HG02798 (cell line): ENCODE measurements around the gene SMYD3.
"Not testable (repeated sequence)": the region's sequence is repeated elsewhere in the genome, so short reads cannot be mapped to it uniquely, and the experiment has no call there.

Experiments used
- ATAC-seq: cut with Tn5 transposase; IDR thresholded peaks from one replicate; pipeline ENCODE4 v1.9.1; 2021; ENCODE audit warnings: mild to moderate bottlenecking; ENCODE audit not compliant: unreplicated experiment, poor library complexity

Gene SMYD3

DNA sequence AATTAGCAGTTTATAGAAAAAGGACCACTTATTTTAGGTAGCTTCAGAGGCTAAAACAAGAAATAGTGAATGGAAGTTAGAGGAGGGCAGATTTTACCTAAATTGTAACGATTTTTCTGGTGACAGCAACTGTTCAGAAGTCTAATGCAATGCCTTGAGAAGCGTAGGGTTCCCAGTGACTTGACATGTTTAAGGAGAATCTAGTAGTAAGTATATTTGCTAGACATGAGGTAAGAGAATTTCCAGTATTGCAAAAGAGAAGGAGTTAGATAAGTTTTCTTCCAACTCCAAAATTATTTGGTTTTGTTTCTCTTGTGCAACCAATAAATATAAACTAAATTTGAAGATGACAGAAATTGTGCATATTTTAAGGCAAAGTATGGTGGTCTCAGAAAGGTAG lies 140.0 kb downstream of the SMYD3 start:
- no peak for ATAC-seq

GRCh38 chr1:246365708-246366107 lies 141.4 kb downstream of the SMYD3 start:
- no peak for ATAC-seq

DNA sequence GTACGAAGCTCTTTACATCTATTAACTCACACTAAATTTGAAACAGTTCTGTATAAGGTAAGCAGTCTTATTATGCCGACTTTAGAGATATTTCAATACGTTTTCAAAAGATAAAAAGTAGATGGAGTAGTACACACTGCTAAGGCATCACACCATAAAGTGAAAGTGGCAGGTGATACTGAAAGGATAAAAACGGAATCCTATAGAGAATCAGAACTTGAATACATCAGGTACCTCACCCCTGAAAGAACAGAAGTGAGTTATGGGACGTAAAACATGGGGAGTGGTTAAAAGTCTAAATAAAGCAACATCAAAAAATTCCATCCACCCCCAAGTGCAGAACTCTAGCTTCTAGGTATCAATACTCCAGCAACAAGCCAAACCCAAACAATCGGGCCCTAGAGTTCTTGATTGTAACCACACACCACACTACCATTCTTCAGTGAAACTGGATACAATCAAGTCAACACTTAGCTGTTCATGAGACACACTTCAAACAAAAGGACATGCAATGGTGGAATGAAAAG lies 142.6 kb downstream of the SMYD3 start:
- peak; percentile 82 for ATAC-seq

GRCh38 chr1:246357014-246357598 lies 150.0 kb downstream of the SMYD3 start:
- ATAC-seq, result not testable (repeated sequence)

DNA sequence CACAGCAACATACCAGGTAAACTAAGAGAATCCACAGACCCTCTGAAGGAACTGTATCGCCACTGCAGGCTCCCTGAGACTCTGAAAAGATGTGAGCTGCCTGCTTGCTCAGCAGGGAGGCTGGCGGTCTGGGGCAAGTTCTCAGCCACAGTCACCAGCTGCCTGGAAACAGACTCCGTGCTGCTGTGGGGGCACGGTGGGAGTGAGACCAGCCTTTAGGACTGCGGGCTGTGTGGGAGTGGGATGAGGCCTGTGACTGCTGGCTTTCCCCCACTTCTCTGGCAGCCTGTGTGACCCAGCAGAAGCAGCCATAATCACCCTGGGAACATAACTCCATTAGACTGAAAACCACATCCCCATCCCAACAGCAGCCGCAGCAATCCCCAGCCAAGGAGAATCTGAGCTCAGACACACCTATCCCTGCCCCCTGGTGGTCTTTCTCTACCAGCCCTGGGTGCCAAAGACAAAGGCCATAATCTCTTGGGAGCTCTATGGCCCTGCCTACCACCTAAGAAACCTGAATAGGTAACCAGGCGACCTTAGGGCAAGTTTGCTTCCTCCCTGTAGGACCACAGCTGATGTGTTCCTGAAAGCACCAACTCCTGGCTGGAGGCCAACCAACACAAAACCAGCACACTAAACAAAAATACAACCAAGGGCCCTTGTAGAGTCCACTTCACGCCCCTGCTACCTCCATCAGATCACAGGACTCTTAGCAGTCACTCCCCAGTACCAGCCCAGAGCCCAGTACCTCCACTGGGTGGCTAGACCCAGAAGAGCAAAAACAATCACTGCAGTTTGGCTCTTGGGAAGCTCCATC lies 151.5 kb downstream of the SMYD3 start:
- no peak for ATAC-seq

GRCh38 chr1:246351721-246352120 lies 155.4 kb downstream of the SMYD3 start:
- ATAC-seq, result no peak

DNA sequence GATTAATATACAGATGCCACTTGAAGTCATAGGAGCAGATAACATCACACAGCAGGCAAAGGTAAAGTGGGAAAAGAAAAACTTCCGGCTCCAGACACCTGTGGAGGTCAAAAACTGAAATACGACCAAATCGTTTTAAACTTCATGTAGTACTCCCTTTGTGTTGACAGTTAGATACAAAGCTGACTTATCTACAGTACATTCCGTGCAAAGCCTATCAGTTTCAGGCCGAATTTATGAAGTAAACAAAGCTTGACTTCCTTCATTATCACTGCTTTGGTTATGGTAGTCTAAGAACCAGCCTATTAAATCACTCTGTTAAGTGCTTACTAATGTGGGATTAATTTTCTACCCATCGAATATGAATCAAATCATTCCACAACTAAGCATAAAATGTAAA lies 156.3 kb downstream of the SMYD3 start:
- no peak for ATAC-seq

DNA sequence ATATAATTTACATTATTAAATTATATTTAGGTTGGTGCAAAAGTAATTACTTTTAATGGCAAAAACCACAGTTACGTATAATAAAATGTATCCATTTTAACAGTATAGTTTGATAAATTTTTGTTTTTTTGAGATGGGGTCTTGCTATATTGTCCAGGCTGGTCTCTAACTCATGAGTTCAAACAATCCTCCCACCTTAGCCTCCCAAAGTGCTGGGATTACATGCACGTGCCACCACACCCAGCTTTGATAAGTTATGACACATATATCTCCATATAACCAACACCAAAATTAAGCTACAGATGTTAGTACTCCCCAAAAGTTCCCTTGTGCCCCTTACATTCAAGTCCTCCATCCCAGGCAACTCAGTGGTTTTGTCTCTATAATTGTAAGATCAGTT lies 163.1 kb downstream of the SMYD3 start:
- ATAC-seq, result no peak

- no peak for ATAC-seq
Observed at GRCh38 chr1:246343251-246343650, 163.8 kb downstream of the SMYD3 start.

- ATAC-seq, result no peak
Observed at GRCh38 chr1:246338546-246338945, 168.5 kb downstream of the SMYD3 start.

DNA sequence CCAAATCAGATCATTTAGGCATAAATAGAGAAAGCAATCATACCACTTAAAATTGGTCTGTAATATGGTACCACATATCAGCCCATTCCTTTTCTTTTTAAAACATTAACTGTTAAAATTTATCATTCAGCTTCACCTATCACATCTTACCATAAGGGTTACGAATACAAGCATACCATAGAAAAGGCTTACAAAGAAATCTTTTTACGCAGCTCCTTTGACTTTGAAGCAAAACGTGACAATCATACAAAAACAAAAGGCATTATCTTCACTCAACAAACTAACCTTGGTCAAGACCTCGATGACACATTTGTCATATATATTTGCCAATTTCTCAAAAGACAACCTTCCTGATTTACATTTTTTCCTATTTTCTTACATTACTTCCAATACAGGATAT lies 169.0 kb downstream of the SMYD3 start:
- no peak for ATAC-seq

DNA sequence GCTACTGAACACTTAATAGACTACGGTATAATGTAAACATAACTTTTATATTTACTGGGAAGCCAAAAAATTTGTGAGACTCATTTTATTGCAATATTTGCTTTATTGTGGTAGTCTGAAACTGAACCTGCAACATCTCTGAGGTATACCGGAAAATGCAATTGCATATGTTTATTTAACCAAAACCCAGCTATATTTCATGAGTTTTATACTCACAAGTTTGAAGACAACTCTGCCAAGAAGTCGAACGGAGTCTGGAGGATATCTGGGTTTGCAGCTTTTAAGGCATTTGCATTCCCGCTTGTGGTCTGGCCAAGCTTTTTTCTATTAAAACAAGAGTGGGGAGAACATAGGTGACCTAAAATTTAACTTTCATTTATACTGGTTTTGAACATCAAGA lies 171.9 kb downstream of the SMYD3 start:
- no peak for ATAC-seq

GRCh38 chr1:246333855-246334254 lies 173.2 kb downstream of the SMYD3 start:
- no peak for ATAC-seq

DNA sequence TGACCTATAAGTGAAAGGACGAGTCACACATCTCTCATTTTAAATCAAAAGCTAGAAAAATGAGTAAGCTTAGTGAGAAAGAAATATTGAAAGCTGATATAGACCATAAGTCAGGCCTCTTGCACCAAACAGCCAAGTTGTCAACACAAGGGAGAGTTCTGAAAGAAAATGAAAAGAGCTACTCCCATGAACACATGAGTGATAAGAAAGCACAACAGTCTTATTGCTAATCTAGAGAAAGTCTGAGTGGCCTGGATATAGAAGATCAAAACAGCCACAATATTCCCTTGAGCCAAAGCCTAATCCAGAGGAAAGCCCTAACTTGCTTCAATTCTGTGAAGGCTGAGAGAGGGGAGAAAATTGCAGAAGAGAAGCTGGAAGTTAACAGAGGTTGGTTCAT lies 175.0 kb downstream of the SMYD3 start:
- no peak for ATAC-seq

GRCh38 chr1:246329900-246330299 lies 177.2 kb downstream of the SMYD3 start:
- peak; percentile 98 for ATAC-seq

DNA sequence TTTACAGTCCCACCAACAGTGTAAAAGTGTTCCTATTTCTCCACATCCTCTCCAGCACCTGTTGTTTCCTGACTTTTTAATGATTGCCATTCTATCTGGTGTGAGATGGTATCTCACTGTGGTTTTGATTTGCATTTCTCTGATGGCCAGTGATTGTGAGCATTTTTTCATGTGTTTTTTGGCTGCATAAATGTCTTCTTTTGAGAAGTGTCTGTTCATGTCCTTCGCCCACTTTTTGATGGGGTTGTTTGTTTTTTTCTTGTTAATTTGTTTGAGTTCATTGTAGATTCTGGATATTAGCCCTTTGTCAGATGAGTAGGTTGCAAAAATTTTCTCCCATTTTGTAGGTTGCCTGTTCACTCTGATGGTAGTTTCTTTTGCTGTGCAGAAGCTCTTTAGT lies 177.8 kb downstream of the SMYD3 start:
- not testable (repeated sequence) for ATAC-seq

DNA sequence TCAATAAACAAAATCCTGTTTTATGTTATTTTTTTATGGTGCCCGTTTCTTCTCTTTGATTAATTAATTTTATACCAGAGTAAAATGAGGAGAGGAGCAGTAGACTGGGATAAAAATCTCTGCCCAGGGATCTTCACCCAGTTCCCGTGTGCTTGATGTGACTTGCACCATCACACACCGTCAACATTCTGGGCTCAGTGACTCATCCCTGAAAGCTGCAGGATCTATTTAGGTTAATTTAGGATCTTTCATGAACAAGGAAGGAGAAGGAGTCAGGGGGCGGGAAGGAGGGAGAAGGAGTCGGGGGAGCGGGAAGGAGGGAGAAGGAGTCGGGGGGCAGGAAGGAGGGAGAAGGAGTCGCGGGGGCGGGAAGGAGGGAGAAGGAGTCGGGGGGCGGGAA lies 182.4 kb downstream of the SMYD3 start:
- no peak for ATAC-seq

GRCh38 chr1:246324033-246324432 lies 183.0 kb downstream of the SMYD3 start:
- ATAC-seq, result not testable (repeated sequence)

DNA sequence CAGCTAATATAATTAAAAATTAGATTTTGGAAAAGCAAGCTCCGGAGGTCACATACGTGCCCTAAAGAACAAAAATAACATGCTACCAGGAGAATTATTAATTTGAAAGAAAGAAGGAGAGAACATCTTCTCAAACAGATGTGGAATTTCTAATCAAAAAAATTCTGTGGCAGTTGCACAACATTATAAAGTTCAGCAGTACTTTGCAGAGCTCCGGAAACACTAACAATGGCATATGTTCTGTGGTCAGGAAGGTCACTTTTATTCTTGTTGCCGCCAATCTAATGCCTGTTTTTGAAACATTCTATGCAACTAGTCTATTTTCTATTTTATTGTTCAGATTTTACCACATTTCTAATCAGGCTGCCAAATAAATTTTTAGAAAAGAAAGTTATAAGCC lies 186.8 kb downstream of the SMYD3 start:
- ATAC-seq, result no peak

DNA sequence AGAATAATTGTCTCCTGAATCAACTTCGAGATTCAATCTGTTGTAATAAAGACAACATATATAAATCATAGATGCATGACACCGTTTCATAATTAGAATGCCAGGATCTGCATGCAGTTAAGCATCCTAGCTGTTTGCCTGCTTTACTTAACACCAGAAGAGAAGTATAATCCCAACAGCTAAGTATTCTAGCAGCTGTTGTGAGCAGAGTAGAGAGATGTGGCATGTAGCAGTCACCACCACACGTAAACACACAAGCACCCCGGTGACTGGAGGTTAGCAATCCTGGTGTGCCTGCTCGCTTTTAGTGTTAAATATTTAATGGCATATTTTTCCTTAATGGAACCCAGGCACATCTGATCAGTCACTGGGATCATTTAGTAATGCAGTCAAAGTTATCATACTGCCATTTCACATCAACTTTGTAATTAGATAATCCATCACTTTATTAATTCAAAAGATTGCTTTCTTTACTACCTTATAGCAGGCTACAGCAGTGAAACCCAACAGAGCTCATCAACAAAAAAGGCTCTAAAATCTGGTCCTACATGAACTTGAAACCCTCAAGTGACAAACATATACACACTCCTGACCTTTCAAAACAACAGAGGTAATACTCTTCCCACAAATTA lies 187.9 kb downstream of the SMYD3 start:
- ATAC-seq, result no peak

- ATAC-seq, result no peak
Observed at GRCh38 chr1:246318622-246319021, 188.5 kb downstream of the SMYD3 start.
